H1 (cell line): Measurements from ENCODE around the gene AKIRIN1. TPM values are rescaled to one million over a fixed set of nuclear protein-coding genes. Genes with fewer than 3 reads are reported as not detected.

Source experiments
- CTCF ChIA-PET: fragments of 300-600 bp; sonication (Branson Sonifier 250); formaldehyde crosslinking; loops from one replicate; lab custom pipeline; 2021; ENCODE audit not compliant: partially characterized antibody; lab: Charles Lee
- POLR2A ChIA-PET: fragments of 300-600 bp; sonication (Branson Sonifier 250); formaldehyde crosslinking; loops from one replicate; lab custom pipeline; 2021; ENCODE audit warnings: inconsistent platforms; ENCODE audit not compliant: partially characterized antibody; lab: Charles Lee
- DNase-seq, 2 experiments: peaks; one replicate each; pipeline versions ENCODE4 v3.0.0 to v3.0.0-alpha.2; 2010 to 2022; ENCODE audit warnings: low spot score in 2 of 2, low read depth in 1 of 2, mixed read lengths in 1 of 2
- FAIRE-seq: peaks from 2 replicates; lab custom pipeline; 2011; peaks lifted over from hg19 to GRCh38; lab: Jason Lieb, UNC
- H2AFZ ChIP-seq: 2 replicates; pipeline ENCODE4 v1.8.1; 2012; ENCODE audit warnings: low read length, inconsistent platforms
- H2AK5ac ChIP-seq: 2 replicates; pipeline ENCODE4 v1.6.1; 2013; ENCODE audit warnings: low read depth, low read length
- H2BK120ac ChIP-seq: replicated peaks from 2 replicates; pipeline ENCODE3; 2013; ENCODE audit warnings: low read depth, low read length, inconsistent platforms
- H2BK12ac ChIP-seq: 2 replicates; pipeline ENCODE4 v1.6.1; 2013; ENCODE audit warnings: low read depth, low read length
- H2BK15ac ChIP-seq: 2 replicates; pipeline ENCODE4 v1.6.1; 2013; ENCODE audit warnings: low read length
- H2BK20ac ChIP-seq: 2 replicates; pipeline ENCODE4 v1.6.1; 2013; ENCODE audit warnings: low read length
- H2BK5ac ChIP-seq: 2 replicates; pipeline ENCODE4 v1.6.1; 2013; ENCODE audit warnings: low read depth, low read length
- H3K14ac ChIP-seq: 2 replicates; pipeline ENCODE4 v1.6.1; 2013; ENCODE audit warnings: inconsistent platforms; ENCODE audit not compliant: insufficient read length
- H3K18ac ChIP-seq: 2 replicates; pipeline ENCODE4 v1.6.1; 2013; ENCODE audit warnings: low read length; ENCODE audit errors: extremely low read depth
- H3K23ac ChIP-seq: 2 replicates; pipeline ENCODE4 v1.6.1; 2013; ENCODE audit warnings: inconsistent platforms; ENCODE audit not compliant: insufficient read length
- H3K23me2 ChIP-seq: 2 replicates; pipeline ENCODE4 v1.6.1; 2013; ENCODE audit warnings: low read depth, low read length
- H3K27ac ChIP-seq: 2 replicates; pipeline ENCODE4 v1.6.1; 2011; ENCODE audit warnings: low read depth, low read length, inconsistent platforms
- H3K27me3 ChIP-seq, 4 experiments: replicated peaks in 1 of 4; 1 replicate in 1 of 4; 2 replicates in 3 of 4; pipeline versions ENCODE4 v1.6.1 to v1.8.1; 2011 to 2013; ENCODE audit warnings: low read length in 3 of 4, mild to moderate bottlenecking in 3 of 4, inconsistent platforms in 2 of 4, mixed read lengths in 2 of 4, moderate library complexity in 1 of 4; ENCODE audit not compliant: control insufficient read depth in 3 of 4, insufficient read depth in 3 of 4; ENCODE audit errors: extremely low read depth in 1 of 4
- H3K36me3 ChIP-seq, 4 experiments: 2 replicates each; pipeline versions ENCODE4 v1.6.1 to v1.8.1; 2011 to 2013; ENCODE audit warnings: mild to moderate bottlenecking in 4 of 4, low read length in 3 of 4, moderate library complexity in 2 of 4, control low read depth in 1 of 4, inconsistent platforms in 1 of 4; ENCODE audit not compliant: insufficient read depth in 4 of 4, control insufficient read depth in 2 of 4
- H3K4ac ChIP-seq: replicated peaks from 2 replicates; pipeline ENCODE3; 2013; ENCODE audit warnings: low read length, low read depth, mixed read lengths, inconsistent platforms; ENCODE audit not compliant: insufficient read length
- H3K4me1 ChIP-seq, 4 experiments: replicated peaks in 1 of 4; 1 replicate in 1 of 4; 2 replicates in 3 of 4; pipeline versions ENCODE4 v1.6.1 to v1.8.1; 2011 to 2013; ENCODE audit warnings: low read length in 3 of 4, inconsistent platforms in 2 of 4, mixed read lengths in 1 of 4; ENCODE audit not compliant: insufficient read depth in 4 of 4, control insufficient read depth in 3 of 4
- H3K4me2 ChIP-seq, 2 experiments: 2 replicates each; pipeline versions ENCODE4 v1.6.1 to v1.8.1; 2011 to 2013; ENCODE audit warnings: low read depth in 2 of 2, low read length in 2 of 2, control low read depth in 1 of 2, inconsistent platforms in 1 of 2, mild to moderate bottlenecking in 1 of 2; ENCODE audit not compliant: insufficient read depth in 1 of 2
- H3K4me3 ChIP-seq, 4 experiments: fragments of 200-600, 300-600 bp in 1 of 4; sonication (generic), shearing (Covaris generic), sonication (Bioruptor Twin) in 1 of 4; 2 replicates each; pipeline versions ENCODE4 v1.5.1 to v1.8.1; 2011 to 2016; ENCODE audit warnings: low read length in 4 of 4, low read depth in 3 of 4, control low read depth in 2 of 4, inconsistent platforms in 2 of 4, mild to moderate bottlenecking in 2 of 4, mixed read lengths in 1 of 4, moderate library complexity in 1 of 4; ENCODE audit not compliant: insufficient read depth in 2 of 4; ENCODE audit errors: extremely low read depth in 1 of 4
- H3K56ac ChIP-seq: replicated peaks from 2 replicates; pipeline ENCODE3; 2013; ENCODE audit warnings: low read depth, mild to moderate bottlenecking, mixed read lengths, low read length, inconsistent platforms; ENCODE audit not compliant: insufficient read length
- H3K79me1 ChIP-seq: 2 replicates; pipeline ENCODE4 v1.6.1; 2013; ENCODE audit warnings: low read depth, low read length, control low read depth
- H3K79me2 ChIP-seq, 2 experiments: 2 replicates each; pipeline versions ENCODE4 v1.6.1 to v1.8.1; 2012 to 2013; ENCODE audit warnings: low read length in 2 of 2, mild to moderate bottlenecking in 2 of 2, inconsistent platforms in 1 of 2; ENCODE audit not compliant: insufficient read depth in 2 of 2, control insufficient read depth in 1 of 2
- H3K9ac ChIP-seq, 4 experiments: replicated peaks in 1 of 4; 1 replicate in 1 of 4; 2 replicates in 3 of 4; pipeline versions ENCODE4 v1.6.1 to v1.8.1; 2011 to 2013; ENCODE audit warnings: low read depth in 3 of 4, low read length in 3 of 4, control low read depth in 2 of 4, mild to moderate bottlenecking in 2 of 4, moderate library complexity in 2 of 4, inconsistent platforms in 1 of 4; ENCODE audit errors: extremely low read depth in 1 of 4
- H3K9me3 ChIP-seq, 2 experiments: 2 replicates each; pipeline versions ENCODE4 v1.6.1 to v1.8.1; 2012 to 2013; ENCODE audit warnings: mild to moderate bottlenecking in 2 of 2, moderate library complexity in 2 of 2, control low read depth in 1 of 2, inconsistent platforms in 1 of 2, low read depth in 1 of 2, low read length in 1 of 2, mixed read lengths in 1 of 2; ENCODE audit not compliant: insufficient read depth in 2 of 2
- H4K20me1 ChIP-seq, 2 experiments: replicated peaks in 1 of 2; 2 replicates each; pipeline versions ENCODE3 to v1.8.1; 2011 to 2013; ENCODE audit warnings: inconsistent platforms in 2 of 2, low read length in 2 of 2, mild to moderate bottlenecking in 1 of 2; ENCODE audit not compliant: insufficient read depth in 2 of 2, control insufficient read depth in 1 of 2
- H4K5ac ChIP-seq: 2 replicates; pipeline ENCODE4 v1.6.1; 2013; ENCODE audit warnings: low read length, low read depth, mixed read lengths, inconsistent platforms; ENCODE audit not compliant: insufficient read length
- H4K8ac ChIP-seq: 2 replicates; pipeline ENCODE4 v1.8.0; 2013; ENCODE audit warnings: mild to moderate bottlenecking, moderate library complexity, low read length, inconsistent platforms; ENCODE audit not compliant: insufficient read depth; ENCODE audit errors: extremely low read depth
- H4K91ac ChIP-seq: replicated peaks from 2 replicates; pipeline ENCODE3; 2013; ENCODE audit warnings: low read length, mixed read lengths, inconsistent platforms; ENCODE audit not compliant: insufficient read length
- CHD2 ChIP-seq: IDR thresholded peaks from 2 replicates; pipeline ENCODE4 v1.6.1; 2012; ENCODE audit warnings: low read length, improper control_type of control experiment
- FOSL1 ChIP-seq: IDR thresholded peaks from 2 replicates; pipeline ENCODE4 v1.6.1; 2011; ENCODE audit warnings: mild to moderate bottlenecking, low read depth, low read length, moderate library complexity; ENCODE audit not compliant: insufficient read depth
- TCF12 ChIP-seq: IDR thresholded peaks from 2 replicates; pipeline ENCODE4 v1.6.1; 2011; ENCODE audit warnings: low read depth, mild to moderate bottlenecking, low read length
- WGBS, 2 experiments: shearing (Covaris generic) in 1 of 2; methylation state at CpG; one replicate each; pipeline versions ENCODE4 v1.1.6 to v1.1.7; 2013 to 2015; ENCODE audit warnings: low lambda C conversion rate in 2 of 2, mixed read lengths in 2 of 2, inconsistent platforms in 1 of 2, low coverage in 1 of 2, missing lambda C conversion rate in 1 of 2; ENCODE audit not compliant: insufficient replicate concordance in 2 of 2, insufficient coverage in 1 of 2, insufficient read length in 1 of 2; ENCODE audit errors: extremely low coverage in 1 of 2, missing lambda C conversion rate in 1 of 2; 5-methylcytosine and 5-hydroxymethylcytosine counted together
- polyA plus RNA-seq, 7 experiments: library from polyadenylated mRNA; depleted of rRNA in 3 of 7; stranded (reverse) in 5 of 7; unstranded in 2 of 7; fragments of >200 nt in 5 of 7; fragments of 200-250 nt in 2 of 7; gene quantifications; 1 replicate in 5 of 7; 2 replicates in 1 of 7; 4 replicates in 1 of 7; pipeline versions ENCODE4 v1.2.1 to v1.2.3, GENCODE V29; 2011 to 2013; ENCODE audit warnings: missing spikeins in 2 of 7, mixed read lengths in 2 of 7
- total RNA-seq: library from RNA; stranded (reverse); fragmentation: NEBNext Ultra II Directional; extraction: Animal tissue kit (Norgen Biotek cat#: 25700); gene quantifications from 2 replicates; pipeline ENCODE4 v1.2.1, GENCODE V29; 2021

AKIRIN1 gene
- total and polyA plus RNA-seq, 2 of the 8 experiments (the other 6 are each of a cell fraction or from before 2014, with no cell fraction given): 148 to 236 TPM

DNA sequence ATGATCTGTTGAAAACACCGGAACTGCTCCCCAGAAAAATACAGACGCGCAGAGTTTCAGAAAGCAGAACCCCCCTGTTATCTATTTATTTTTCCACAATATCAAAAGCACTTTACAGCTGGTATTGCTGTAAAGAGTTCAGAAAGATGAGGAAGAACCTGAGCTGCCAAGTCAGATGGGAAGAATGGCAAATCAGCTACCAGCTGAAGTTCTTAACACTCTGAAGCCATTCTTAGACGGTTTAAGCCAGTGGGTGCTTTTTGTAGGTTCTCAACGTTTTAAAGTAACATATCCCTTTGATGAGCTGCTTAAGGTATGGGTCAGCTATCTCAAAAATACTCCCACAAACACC, 714 bp upstream of the AKIRIN1 start:
- H3K23ac ChIP-seq: no peak overlapping the region
- peaks cover 7 to 24% (median 17%) of the 10 kb centered on the region in 4 experiments for H3K4me1 ChIP-seq
- peak overlapping the region in 2 of 4 experiments; percentile 10 to 50; a peak in 5 of 8 replicates for H3K4me3 ChIP-seq
- CTCF ChIA-PET: interaction anchor here (0.8 to 1.4 kb wide), 3 partner anchors 16 to 1389 kb away, joined by 3 to 4 read pairs (median 3); no protein-coding TSS in a partner anchor
- H3K79me2 ChIP-seq: peaks cover 38 to 42% of the 10 kb centered on the region in 2 experiments
- no peaks in the 10 kb centered on the region for H3K9me3 ChIP-seq
- peaks cover 14 to 26% of the 10 kb centered on the region in 2 experiments for H4K20me1 ChIP-seq
- peak overlapping the region; percentile 73 for H3K27ac ChIP-seq
- H3K18ac ChIP-seq: peak overlapping the region; percentile 81
- H3K27me3 ChIP-seq: no peaks in the 10 kb centered on the region
- WGBS, 2 experiments: 16% methylated on average over 5 of the region's 5 CpGs; no CpG with 5 or more reads in 1 of the 2 experiments
- no peak overlapping the region for H4K8ac ChIP-seq
- FAIRE-seq (no peak), DNase-seq (no peak)
- H3K56ac ChIP-seq: no peak overlapping the region
- H2AK5ac ChIP-seq: no peak overlapping the region
- peak overlapping the region; percentile 20 for H3K4ac ChIP-seq
- peak overlapping the region; percentile 75 for H2BK12ac ChIP-seq
- H3K23me2 ChIP-seq: peaks cover 6% of the 10 kb centered on the region; the same call in 1 of the 2 replicates
- no peak overlapping the region for H2BK15ac ChIP-seq
- peak overlapping the region; percentile 63 for H4K91ac ChIP-seq
- H2BK5ac ChIP-seq: peak overlapping the region; percentile 95; the same call in 1 of the 2 replicates
- H2BK120ac ChIP-seq: peak overlapping the region; percentile 77
- peak overlapping the region; percentile 67; the same call in 1 of the 2 replicates for H2BK20ac ChIP-seq
- H3K36me3 ChIP-seq: peaks cover 2 to 34% (median 16%) of the 10 kb centered on the region in 4 experiments; a peak in 5 of 8 replicates
- H4K5ac ChIP-seq: peak overlapping the region; percentile 27
- H3K14ac ChIP-seq: no peak overlapping the region
- peak overlapping the region; percentile 56 to 62 for H3K4me2 ChIP-seq
- no peaks in the 10 kb centered on the region for H3K79me1 ChIP-seq
- TF ChIP-seq TCF12: no peak
- no peak for TF ChIP-seq FOSL1
- no peak for TF ChIP-seq CHD2
- H2AFZ ChIP-seq: no peak overlapping the region
- POLR2A ChIA-PET: interaction anchor here (0.6 to 3.0 kb wide), 15 partner anchors 8 to 417 kb away, joined by 3 to 14 read pairs (median 4); partner anchors contain the start of genes GJA9 and NDUFS5
- no peak overlapping the region; a peak in 1 of 7 replicates for H3K9ac ChIP-seq
